NCI-H1694 treated with DMSO at 0.1 percent for 48 hours (cell line): Measurements from ENCODE around the gene RPL7A.
"Not testable (repeated sequence)": the region's sequence is repeated elsewhere in the genome, so short reads cannot be mapped to it uniquely, and the experiment has no call there.

ENCODE experiments used
- DNase-seq: peaks from one replicate; lab custom pipeline; 2025; lab: John Stamatoyannopoulos, UW

The RPL7A gene

DNA sequence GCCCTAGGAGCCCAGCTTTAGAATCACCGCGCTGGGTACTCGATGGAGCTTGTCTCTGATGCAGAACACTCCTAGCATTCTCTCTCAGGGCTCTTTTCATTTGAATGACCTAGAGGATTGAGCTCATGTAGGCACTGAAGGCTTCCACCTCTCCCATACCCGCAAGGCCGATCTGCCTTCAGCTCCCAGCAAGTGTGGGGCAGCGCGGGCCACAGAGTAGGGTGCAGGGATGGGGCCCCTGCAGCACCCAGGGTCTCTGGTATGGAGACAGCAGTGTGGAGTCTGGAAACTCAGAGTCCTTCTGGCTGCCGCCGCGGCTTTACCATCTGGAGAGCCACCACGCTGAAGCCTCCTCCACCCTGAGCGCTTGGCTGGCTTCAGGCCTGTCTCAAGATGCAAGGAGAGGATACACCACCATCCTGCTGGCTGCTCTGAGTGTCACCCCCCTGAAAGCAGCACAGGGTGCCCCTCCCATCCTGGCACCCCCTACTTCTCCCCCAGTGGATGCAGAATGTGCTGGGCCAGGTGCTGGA lies 41.1 kb downstream of the RPL7A start:
- DNase-seq, result no peak

DNA sequence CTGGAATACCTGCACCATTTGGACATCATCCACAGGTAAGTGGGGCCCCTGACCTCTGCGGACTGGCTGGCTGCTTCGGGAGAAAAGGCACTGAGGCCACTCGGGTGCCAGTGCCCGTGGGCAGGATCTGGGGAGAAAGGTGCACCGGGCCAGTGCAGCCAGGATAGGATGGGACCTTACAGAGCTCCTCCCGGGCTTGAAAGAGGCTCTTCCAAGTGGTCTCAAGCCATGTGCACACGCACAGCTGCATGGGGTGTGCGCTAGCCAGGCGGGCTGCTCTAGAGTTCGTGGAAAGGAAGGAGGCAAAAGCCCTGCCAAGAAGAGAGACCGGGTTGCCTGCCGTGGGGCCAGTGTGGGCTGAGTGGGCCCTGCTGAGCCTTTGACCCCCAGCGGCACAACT lies 41.5 kb downstream of the RPL7A start:
- DNase-seq, result no peak

DNA sequence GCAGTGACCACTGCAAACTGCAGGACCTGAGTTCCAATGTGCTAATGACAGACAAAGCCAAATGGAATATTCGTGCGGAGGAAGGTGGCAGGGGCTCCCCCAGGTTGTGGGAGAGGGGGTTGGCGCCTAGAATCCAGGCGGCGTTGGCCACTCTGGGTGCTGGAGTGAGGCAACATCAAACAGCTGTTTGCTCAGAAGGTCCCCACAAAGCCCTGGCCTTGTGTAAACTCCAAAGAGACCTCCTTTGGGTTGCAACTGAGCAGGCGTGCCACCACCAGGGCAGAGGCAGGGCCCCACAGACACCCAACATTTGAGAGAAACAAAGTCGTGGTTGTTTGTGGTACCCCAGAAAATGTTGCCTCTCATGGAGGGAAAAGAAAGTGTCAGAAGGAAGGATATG lies 42.7 kb downstream of the RPL7A start:
- DNase-seq, result no peak

DNA sequence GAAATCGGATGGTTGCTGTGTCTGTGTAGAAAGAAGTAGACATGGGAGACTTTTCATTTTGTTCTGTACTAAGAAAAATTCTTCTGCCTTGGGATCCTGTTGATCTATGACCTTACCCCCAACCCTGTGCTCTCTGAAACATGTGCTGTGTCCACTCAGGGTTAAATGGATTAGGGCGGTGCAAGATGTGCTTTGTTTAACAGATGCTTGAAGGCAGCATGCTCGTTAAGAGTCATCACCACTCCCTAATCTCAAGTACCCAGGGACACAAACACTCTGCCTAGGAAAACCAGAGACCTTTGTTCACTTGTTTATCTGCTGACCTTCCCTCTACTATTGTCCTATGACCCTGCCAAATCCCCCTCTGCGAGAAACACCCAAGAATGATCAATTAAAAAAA lies 43.4 kb downstream of the RPL7A start:
- DNase-seq, result not testable (repeated sequence)

DNA sequence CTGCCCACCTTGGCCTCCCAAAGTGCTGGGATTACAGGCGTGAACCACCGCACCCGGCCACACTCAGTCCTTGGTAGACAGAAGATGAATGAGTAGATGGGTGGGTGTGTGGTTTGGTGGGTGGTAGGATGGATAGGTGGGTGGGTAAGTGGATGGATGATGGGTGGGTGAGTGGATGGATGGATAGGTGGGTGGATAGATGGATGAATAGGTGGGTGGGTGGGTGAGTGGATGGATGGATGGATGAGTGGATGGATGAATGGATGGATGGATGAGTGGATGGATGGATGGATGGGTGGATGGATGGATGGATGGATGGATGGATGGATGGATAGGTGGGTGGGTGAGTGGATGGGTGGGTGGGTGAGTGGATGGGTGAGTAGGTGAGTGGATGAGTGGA lies 44.3 kb downstream of the RPL7A start:
- not testable (repeated sequence) for DNase-seq

DNA sequence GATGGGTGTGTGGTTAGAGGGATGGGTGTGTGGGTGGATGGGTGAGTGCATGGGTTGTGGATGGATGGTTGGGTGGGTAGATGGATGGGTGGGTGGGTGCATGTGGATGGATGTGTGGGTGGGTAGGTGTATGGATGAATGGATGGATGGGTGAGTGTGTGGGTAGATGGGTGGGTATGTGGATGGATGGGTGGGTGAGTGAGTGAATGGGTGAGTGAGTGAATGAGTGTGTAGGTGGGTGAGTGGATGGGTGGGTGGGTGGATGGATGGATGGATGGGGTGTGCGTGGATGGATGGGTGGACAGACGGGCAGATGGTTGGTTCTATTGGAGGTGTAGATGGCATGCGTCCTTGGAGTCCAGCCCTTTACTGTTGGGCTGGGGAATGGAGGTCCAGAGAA lies 45.4 kb downstream of the RPL7A start:
- DNase-seq, result no peak

DNA sequence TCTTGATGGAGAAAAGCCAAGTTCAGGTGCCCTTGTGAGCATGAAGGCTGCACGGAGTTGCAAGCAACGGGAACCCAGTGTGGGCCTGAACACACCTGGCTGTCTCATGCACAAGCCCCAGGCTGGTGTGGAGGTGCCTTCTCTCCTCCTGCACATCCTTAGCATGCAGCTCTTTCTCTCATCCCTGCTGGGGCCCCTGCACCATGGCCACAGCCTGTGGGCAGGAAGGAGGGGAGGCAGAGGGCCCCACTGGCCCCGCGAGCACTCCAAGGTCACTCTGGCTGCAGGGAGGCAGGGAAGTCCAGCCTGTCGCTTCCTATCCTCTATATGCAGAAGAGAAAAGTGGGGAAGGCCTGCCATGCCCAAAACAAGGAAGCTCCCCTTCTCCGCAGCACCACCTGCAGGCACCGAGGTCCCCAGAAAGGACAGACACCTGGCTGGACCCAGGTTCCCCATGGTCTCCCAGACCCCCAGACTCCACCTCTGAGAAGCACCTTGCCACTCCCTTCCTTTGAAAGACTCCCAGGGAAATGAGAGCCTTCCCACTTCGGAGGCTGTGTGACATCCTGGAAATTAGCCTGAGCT lies 46.8 kb downstream of the RPL7A start:
- DNase-seq, result no peak

DNA sequence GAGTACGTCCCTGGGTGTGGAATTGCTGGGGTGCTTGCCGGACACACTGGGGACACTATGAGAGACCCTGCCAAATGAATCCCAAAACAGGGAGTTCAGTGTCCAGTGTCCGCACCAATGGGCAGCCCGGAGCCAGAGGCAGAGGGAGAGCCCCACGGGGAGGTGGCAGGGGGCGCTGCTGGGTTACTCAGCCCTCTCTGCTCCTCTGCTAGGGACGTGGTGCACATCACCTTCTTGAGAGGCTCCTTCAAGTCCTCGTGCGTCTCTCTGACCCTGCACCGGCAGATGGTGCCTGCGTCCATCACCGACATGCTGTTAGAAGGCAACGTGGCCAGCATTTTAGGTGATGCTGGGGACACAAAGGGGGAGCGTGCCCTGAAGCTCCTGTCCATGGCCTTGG lies 48.9 kb downstream of the RPL7A start:
- no peak for DNase-seq

DNA sequence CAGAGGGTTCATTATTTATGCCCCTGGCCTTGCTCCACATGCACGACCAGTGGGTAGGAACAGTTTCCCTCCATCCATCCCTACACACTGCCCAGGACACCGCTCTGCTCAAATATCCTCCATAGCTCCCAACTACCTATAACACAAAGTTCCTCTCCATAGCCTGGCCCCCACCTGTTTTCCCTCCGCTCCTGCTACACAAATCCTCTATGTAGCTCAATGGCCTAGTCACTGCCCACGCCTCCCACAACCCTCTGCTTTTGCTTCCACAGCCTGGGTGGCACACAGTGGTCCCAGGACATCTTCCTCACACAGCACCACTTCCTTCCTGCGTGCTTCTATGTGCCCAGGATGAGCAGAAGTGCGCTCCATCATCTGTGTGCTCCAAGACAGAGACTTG lies 49.4 kb downstream of the RPL7A start:
- DNase-seq, result no peak

DNA sequence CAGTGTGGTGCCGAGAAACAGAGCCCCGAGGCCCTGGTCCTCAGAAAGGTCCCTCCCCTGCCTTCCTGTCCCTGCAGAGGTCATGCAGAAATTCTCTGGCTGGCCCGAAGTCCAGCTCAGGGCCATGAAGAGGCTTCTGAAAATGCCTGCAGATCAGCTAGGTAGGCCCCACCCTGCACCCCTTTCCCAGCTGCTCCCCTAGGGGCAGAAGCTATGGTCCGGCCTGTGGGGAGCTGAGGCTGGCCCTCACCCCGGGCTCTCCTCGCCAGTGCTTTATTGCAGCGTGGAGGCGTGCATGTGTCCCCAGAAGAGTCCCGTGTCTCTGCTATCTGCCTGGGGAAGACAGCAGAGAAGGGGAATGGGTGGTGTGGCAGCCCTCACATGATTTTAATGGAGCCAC lies 49.9 kb downstream of the RPL7A start:
- no peak for DNase-seq

DNA sequence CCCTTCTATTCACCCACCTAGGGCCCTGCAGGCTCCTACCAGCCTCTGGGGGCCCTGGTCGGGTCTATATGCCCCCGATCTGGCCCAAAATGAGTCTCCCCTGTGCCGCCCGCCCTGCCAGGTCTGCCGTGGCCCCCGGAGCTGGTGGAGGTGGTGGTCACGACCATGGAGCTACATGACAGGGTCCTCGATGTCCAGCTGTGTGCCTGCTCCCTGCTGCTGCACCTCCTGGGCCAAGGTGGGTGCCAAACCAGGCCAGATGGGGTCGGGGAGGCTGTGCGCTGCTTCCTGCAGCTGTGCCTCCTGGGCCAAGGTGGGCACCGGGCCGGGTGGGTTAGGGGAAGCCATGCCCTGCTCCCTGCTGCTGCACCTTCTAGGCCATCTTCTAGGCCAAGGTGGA lies 52.3 kb downstream of the RPL7A start:
- no peak for DNase-seq
